GM12874 (cell line): Measurements from ENCODE around the gene ZBTB7B.

Experiments used
- CTCF ChIP-seq: IDR thresholded peaks from 2 replicates; pipeline ENCODE4 v1.5.1; 2011; ENCODE audit warnings: low read depth, mild to moderate bottlenecking, control low read depth, low read length, moderate library complexity; ENCODE audit not compliant: insufficient read depth

The ZBTB7B gene

DNA sequence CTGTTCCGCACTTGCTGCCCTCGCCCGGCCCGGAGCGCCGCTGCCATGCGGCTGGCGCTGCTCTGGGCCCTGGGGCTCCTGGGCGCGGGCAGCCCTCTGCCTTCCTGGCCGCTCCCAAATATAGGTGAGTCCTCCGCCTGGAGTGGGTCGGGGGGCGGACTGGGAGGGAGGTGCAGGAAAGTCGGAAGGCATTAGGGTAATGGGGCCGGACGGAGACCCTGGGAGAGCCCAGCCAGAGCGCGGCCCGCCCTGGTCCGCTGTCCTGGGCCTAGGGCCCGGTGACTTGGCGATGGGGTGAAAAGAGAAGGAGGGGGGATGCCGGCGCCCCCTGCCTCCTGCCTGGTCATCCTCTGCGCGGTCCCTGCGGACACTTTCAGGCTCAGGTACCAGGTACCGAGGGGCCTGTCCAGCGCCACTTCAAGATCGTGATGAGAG, 48.8 kb downstream of the ZBTB7B start:
- no peak for TF ChIP-seq CTCF

- TF ChIP-seq CTCF: no peak
Observed at GRCh38 chr1:155051777-155052398, 49.3 kb downstream of the ZBTB7B start.

DNA sequence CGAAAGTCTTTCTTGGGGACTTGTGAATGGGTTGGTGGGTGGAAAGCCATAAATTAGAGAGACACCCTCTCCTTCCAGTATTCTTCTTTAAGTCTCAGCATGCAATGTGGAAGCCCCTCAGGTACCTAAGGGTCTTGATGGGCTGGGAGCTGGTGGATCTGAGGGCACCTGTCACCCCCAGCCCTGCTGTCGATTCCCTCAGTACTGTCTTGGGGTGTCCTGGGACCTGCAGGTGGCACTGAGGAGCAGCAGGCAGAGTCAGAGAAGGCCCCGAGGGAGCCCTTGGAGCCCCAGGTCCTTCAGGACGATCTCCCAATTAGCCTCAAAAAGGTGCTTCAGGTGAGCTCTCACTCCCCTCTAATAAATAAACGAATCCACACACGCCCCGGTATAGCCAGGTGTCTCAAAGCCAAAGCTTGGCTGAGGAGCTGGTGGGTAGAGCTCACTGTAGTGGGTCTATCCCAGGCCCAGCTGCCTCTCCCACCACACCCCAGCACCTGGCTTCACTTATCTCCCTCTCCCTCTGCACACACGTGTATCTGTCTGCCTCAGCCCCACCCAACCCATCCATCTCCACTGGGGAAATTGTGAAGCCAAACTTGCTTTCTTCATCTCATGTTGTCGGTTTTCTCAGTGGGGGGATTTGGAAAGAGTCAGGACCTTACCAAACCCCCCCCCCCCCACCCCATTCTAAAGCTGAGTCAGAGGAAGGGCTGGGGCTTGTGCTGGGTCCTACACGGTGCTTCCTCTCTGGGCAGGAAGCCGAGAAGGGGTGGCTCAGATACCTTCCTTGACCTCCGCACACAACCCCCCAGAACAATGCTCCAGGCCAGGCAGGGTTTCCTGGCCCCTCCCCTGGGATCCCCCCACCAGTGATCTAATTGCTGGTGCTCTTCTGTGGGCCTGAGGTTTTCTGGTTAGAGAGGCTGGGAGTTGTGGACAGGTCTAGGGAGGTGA, 50.1 kb downstream of the ZBTB7B start:
- peak; percentile 54 for TF ChIP-seq CTCF

DNA sequence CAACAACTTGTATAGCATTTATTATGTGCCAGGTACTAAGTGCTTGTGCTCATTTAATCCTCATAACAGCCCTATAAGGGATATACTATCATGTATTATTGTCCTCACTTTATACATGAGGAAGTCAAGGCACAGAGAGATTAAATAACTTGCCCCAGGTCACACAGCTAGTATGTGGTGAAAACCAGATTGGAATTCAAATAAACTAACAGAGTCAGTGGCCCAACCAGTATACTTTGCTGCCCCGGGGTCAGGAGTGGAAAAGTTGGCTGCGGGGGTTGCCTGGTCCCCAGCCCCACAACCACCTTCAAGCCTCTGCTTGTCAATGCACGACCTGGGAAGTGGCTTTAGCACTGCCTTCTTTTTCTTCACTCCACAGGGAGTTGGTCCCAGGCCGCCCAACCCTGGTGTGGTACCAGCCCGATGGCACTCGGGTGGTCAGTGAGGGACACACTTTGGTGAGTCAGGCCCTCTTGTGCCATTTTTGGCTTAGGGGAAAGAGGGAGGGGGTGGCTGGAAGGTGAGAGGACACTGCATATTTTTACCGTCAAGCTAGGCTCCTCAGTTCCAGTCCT, 51.0 kb downstream of the ZBTB7B start:
- no peak for TF ChIP-seq CTCF

- no peak for TF ChIP-seq CTCF
Observed at GRCh38 chr1:155057104-155057503, 54.5 kb downstream of the ZBTB7B start.

GRCh38 chr1:155057788-155058211, 55.2 kb downstream of the ZBTB7B start:
- TF ChIP-seq CTCF: no peak

GRCh38 chr1:155060736-155061135, 58.1 kb downstream of the ZBTB7B start:
- TF ChIP-seq CTCF: no peak
